IMR-90 (cell line): Measurements from ENCODE around the gene ITPR3. TPM values are rescaled to one million over a fixed set of nuclear protein-coding genes. Genes with fewer than 3 reads are reported as not detected.

Experiments used
- ATAC-seq: fragments of 200-7000 bp; cut with Tn5 transposase; 2 replicates; pipeline ENCODE4 v1.9.1; 2020; ENCODE audit warnings: low read depth, mild to moderate bottlenecking, moderate library complexity
- BruUV-seq: library from RNA; stranded (reverse); fragments of 400-500 nt; replicated peaks from 2 replicates; lab custom pipeline; 2021; lab: Mats Ljungman, UMichigan
- CTCF ChIA-PET: fragments of 300-600 bp; formaldehyde crosslinking; extraction: SDS; loops from one replicate; lab custom pipeline; 2021; ENCODE audit warnings: antibody characterized with exemption; lab: Yijun Ruan, JAX
- POLR2A ChIA-PET: fragments of 300-600 bp; sonication (Branson Sonifier 250); formaldehyde crosslinking; loops from one replicate; lab custom pipeline; 2022; ENCODE audit warnings: antibody characterized with exemption; ENCODE audit not compliant: unreplicated experiment; lab: Charles Lee
- DNase-seq: peaks from one replicate; pipeline ENCODE4 v3.0.0; 2013
- H2AFZ ChIP-seq: replicated peaks from 2 replicates; pipeline ENCODE3; 2013; ENCODE audit warnings: low read length, mild to moderate bottlenecking; ENCODE audit not compliant: poor library complexity
- H2AK5ac ChIP-seq: 2 replicates; pipeline ENCODE4 v1.6.1; 2013; ENCODE audit warnings: low read depth, low read length, inconsistent platforms
- H2AK9ac ChIP-seq: replicated peaks from 2 replicates; pipeline ENCODE3; 2013; ENCODE audit warnings: mild to moderate bottlenecking, low read depth, low read length, moderate library complexity; ENCODE audit not compliant: poor library complexity
- H2BK120ac ChIP-seq: 2 replicates; pipeline ENCODE4 v1.6.1; 2013; ENCODE audit warnings: low read depth, low read length, inconsistent platforms
- H2BK15ac ChIP-seq: 3 replicates; pipeline ENCODE4 v1.6.1; 2013; ENCODE audit warnings: low read depth, low read length, inconsistent platforms
- H2BK20ac ChIP-seq: 2 replicates; pipeline ENCODE4 v1.6.1; 2013; ENCODE audit warnings: low read depth, mild to moderate bottlenecking, inconsistent platforms, low read length, moderate library complexity
- H2BK5ac ChIP-seq: 2 replicates; pipeline ENCODE4 v1.6.1; 2013; ENCODE audit warnings: mild to moderate bottlenecking, low read depth, low read length, inconsistent platforms; ENCODE audit not compliant: poor library complexity, severe bottlenecking
- H3K14ac ChIP-seq: replicated peaks from 2 replicates; pipeline ENCODE4 v1.6.1; 2013; ENCODE audit warnings: low read depth, low read length, inconsistent platforms
- H3K18ac ChIP-seq: 2 replicates; pipeline ENCODE4 v1.6.1; 2013; ENCODE audit warnings: low read depth, low read length, control low read depth
- H3K23ac ChIP-seq: 2 replicates; pipeline ENCODE4 v1.6.1; 2013; ENCODE audit warnings: low read depth, low read length, inconsistent platforms
- H3K27ac ChIP-seq: 2 replicates; pipeline ENCODE4 v1.5.1; 2013; ENCODE audit warnings: mild to moderate bottlenecking, control low read depth, low read length; ENCODE audit not compliant: insufficient read depth
- H3K27me3 ChIP-seq: 2 replicates; pipeline ENCODE4 v1.6.1; 2013; ENCODE audit warnings: low read length; ENCODE audit not compliant: control insufficient read depth, insufficient read depth
- H3K36me3 ChIP-seq: 2 replicates; pipeline ENCODE4 v1.6.1; 2013; ENCODE audit warnings: low read length, mixed read lengths; ENCODE audit not compliant: control insufficient read depth, insufficient read depth
- H3K4ac ChIP-seq: 2 replicates; pipeline ENCODE4 v1.6.1; 2013; ENCODE audit warnings: low read depth, low read length, inconsistent platforms
- H3K4me1 ChIP-seq: 2 replicates; pipeline ENCODE4 v1.6.1; 2013; ENCODE audit warnings: low read length, mixed read lengths; ENCODE audit not compliant: control insufficient read depth, insufficient read depth
- H3K4me2 ChIP-seq: 2 replicates; pipeline ENCODE4 v1.6.1; 2013; ENCODE audit warnings: low read depth, mild to moderate bottlenecking, control low read depth, low read length, moderate library complexity
- H3K4me3 ChIP-seq: 2 replicates; pipeline ENCODE4 v1.5.1; 2013; ENCODE audit warnings: low read depth, mild to moderate bottlenecking, control low read depth, low read length, moderate library complexity; ENCODE audit not compliant: insufficient read depth
- H3K56ac ChIP-seq: 2 replicates; pipeline ENCODE4 v1.6.1; 2013; ENCODE audit warnings: low read length, inconsistent platforms; ENCODE audit not compliant: insufficient read depth; ENCODE audit errors: extremely low read depth
- H3K79me1 ChIP-seq, 2 experiments: 2 replicates each; pipeline ENCODE4 v1.6.1; 2013; ENCODE audit warnings: low read length in 2 of 2, inconsistent platforms in 1 of 2, low read depth in 1 of 2
- H3K9ac ChIP-seq: 2 replicates; pipeline ENCODE4 v1.6.1; 2013; ENCODE audit warnings: low read depth, low read length, control low read depth
- H3K9me1 ChIP-seq: 2 replicates; pipeline ENCODE4 v1.6.1; 2013; ENCODE audit warnings: low read length, inconsistent platforms; ENCODE audit not compliant: insufficient read depth
- H3K9me3 ChIP-seq: 2 replicates; pipeline ENCODE4 v1.6.1; 2013; ENCODE audit warnings: low read length; ENCODE audit not compliant: control insufficient read depth, insufficient read depth
- H4K20me1 ChIP-seq: 2 replicates; pipeline ENCODE4 v1.6.1; 2013; ENCODE audit warnings: low read length, inconsistent platforms; ENCODE audit not compliant: insufficient read depth
- H4K5ac ChIP-seq: 2 replicates; pipeline ENCODE4 v1.6.1; 2013; ENCODE audit warnings: mild to moderate bottlenecking, low read depth, low read length, control low read depth
- H4K8ac ChIP-seq, 2 experiments: 2 replicates each; pipeline ENCODE4 v1.6.1; 2013; ENCODE audit warnings: low read depth in 2 of 2, low read length in 2 of 2, control low read depth in 1 of 2, inconsistent platforms in 1 of 2
- H4K91ac ChIP-seq: 2 replicates; pipeline ENCODE4 v1.6.1; 2013; ENCODE audit warnings: low read depth, low read length, inconsistent platforms; ENCODE audit not compliant: insufficient read depth
- BHLHE40 ChIP-seq: fragments of 150-350 bp; IDR thresholded peaks from 2 replicates; pipeline ENCODE4 v1.6.1; 2016; ENCODE audit warnings: mild to moderate bottlenecking, low read depth, low read length
- CEBPB ChIP-seq: IDR thresholded peaks from 2 replicates; pipeline ENCODE4 v1.6.1; 2012; ENCODE audit warnings: low read depth, low read length, improper control_type of control experiment
- FOS ChIP-seq: fragments of 150-350 bp; IDR thresholded peaks from 2 replicates; pipeline ENCODE4 v1.6.1; 2016; ENCODE audit warnings: low read depth, low read length
- MAFK ChIP-seq: IDR thresholded peaks from 2 replicates; pipeline ENCODE4 v1.6.1; 2012; ENCODE audit warnings: low read depth, low read length, improper control_type of control experiment
- MAZ ChIP-seq: IDR thresholded peaks from 2 replicates; pipeline ENCODE4 v1.6.1; 2012; ENCODE audit warnings: low read depth, mild to moderate bottlenecking, low read length, improper control_type of control experiment, moderate library complexity, borderline replicate concordance
- MXI1 ChIP-seq: IDR thresholded peaks from 2 replicates; pipeline ENCODE4 v1.6.1; 2012; ENCODE audit warnings: low read depth, mild to moderate bottlenecking, low read length, moderate library complexity, borderline replicate concordance
- NFE2L2 ChIP-seq: fragments of 150-350 bp; IDR thresholded peaks from 2 replicates; pipeline ENCODE4 v1.6.1; 2016; ENCODE audit warnings: low read depth, mild to moderate bottlenecking, low read length
- RAD21 ChIP-seq: IDR thresholded peaks from 2 replicates; pipeline ENCODE4 v1.6.1; 2012; ENCODE audit warnings: low read length, improper control_type of control experiment
- RCOR1 ChIP-seq: IDR thresholded peaks from 2 replicates; pipeline ENCODE4 v1.6.1; 2012; ENCODE audit warnings: mild to moderate bottlenecking, low read length, improper control_type of control experiment; ENCODE audit not compliant: insufficient replicate concordance
- RFX5 ChIP-seq: IDR thresholded peaks from 2 replicates; pipeline ENCODE4 v1.8.0; 2012; ENCODE audit warnings: low read depth, mild to moderate bottlenecking, low read length, moderate library complexity
- SMC3 ChIP-seq: fragments of 150-350 bp; IDR thresholded peaks from 2 replicates; pipeline ENCODE4 v1.6.1; 2016; ENCODE audit warnings: low read depth, mild to moderate bottlenecking, antibody characterized with exemption, low read length, moderate library complexity
- WGBS, 2 experiments: methylation state at CpG; one replicate each; pipeline versions ENCODE4 v1.1.5 to v1.1.7; 2013; ENCODE audit warnings: missing lambda C conversion rate in 2 of 2; ENCODE audit not compliant: insufficient read length in 1 of 2; ENCODE audit errors: extremely low coverage in 2 of 2; 5-methylcytosine and 5-hydroxymethylcytosine counted together
- dilution Hi-C: fragments of 300-500 bp; cut with HindIII; formaldehyde crosslinking; loops from one replicate; pipeline ENCODE4 v1.14.3; 2018; ENCODE audit warnings: low sequenced_read_pairs; ENCODE audit not compliant: unreplicated experiment
- in situ Hi-C: fragments of 300-500 bp; cut with MboI; formaldehyde crosslinking; loops from 3 replicates; pipeline ENCODE4 v1.14.3; 2019; ENCODE audit warnings: low sequenced_read_pairs, inconsistent platforms, mixed read lengths
- intact Hi-C: fragments of 100-400 bp; cut with micrococcal nuclease; formaldehyde crosslinking; loops from 2 replicates; pipeline ENCODE4 v1.10.0; 2022
- polyA plus RNA-seq, 3 experiments: library from polyadenylated mRNA; depleted of rRNA; stranded (reverse); fragments of >200 nt; gene quantifications; 2 replicates each; pipeline ENCODE4 v1.2.3, GENCODE V29; 2012; ENCODE audit warnings: low replicate concordance in 1 of 3
- total RNA-seq: library from RNA; depleted of rRNA; stranded (reverse); fragments of >200 nt; gene quantifications from 2 replicates; pipeline ENCODE4 v1.2.3, GENCODE V29; 2012
- TF ChIP-seq, protein P1 (sequence below): conservative IDR thresholded peaks from 2 replicates; pipeline ENCODE4 v1.5.1; 2012; ENCODE audit warnings: mild to moderate bottlenecking, low read depth, low read length, improper control_type of control experiment
- TF ChIP-seq, protein P2 (sequence below): fragments of 150-350 bp; IDR thresholded peaks from 2 replicates; pipeline ENCODE4 v1.6.1; 2017; ENCODE audit warnings: mild to moderate bottlenecking, antibody characterized with exemption, low read length, low read depth
- TF ChIP-seq, protein P3 (sequence below): fragments of 150-350 bp; IDR thresholded peaks from 2 replicates; pipeline ENCODE4 v1.6.1; 2016; ENCODE audit warnings: low read depth, mild to moderate bottlenecking, low read length, moderate library complexity, borderline replicate concordance

ITPR3 gene
- total and polyA plus RNA-seq, 2 of the 4 experiments (the other 2 are of a cell fraction), result 1.6 to 3.7 TPM

DNA sequence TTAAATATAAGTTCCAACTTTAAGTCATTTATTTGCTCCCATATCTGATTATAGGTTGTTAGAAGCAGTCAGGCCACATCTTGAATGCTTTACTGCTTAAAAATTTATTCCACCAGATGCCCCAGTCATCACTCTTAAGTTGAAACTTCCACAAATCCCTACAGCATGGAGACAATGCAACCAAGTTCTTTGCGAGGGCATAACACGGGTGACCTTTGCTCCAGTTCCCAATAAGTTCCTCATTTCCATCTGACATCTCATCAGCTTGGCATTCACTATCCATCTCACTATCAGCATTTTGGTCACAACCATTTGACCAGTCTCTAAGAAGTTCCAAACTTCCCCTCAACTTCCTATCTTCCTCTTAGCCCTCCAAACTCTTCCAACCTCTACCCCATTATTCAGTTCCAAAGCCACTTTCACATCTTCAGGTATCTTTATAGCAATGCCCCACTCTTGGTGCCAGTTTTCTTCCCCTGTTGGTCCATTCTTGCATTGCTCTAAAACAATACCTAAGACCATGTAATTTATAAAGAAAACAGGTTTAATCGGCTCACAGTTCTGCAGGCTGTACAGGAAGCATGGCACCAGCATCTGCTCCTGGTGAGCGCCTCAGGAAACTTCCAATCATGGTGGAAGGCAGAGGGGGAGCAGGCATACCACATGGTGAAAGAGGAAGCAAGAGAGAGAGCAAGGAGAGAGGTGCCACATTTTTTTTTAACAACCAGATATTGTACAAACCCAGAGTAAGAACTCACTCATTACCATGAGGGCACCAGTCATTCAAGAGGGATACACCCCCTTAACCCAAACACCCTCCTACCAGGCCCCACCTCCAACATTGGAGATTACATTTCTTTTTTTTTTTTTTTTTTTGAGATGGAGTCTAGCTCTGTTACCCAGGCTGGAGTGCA, 15.9 kb upstream of the ITPR3 start:
- intact Hi-C loops (no loop called here), dilution Hi-C loops (no loop called here), in situ Hi-C loops (no loop called here)
- Histone ChIP-seq H2BK120ac (no peak overlapping the region), H3K4ac (no peak overlapping the region), H3K23ac (no peak overlapping the region), H3K79me1 (no peaks in the 10 kb centered on the region), H2BK20ac (no peak overlapping the region), H4K20me1 (no peaks in the 10 kb centered on the region), H3K27me3 (no peaks in the 10 kb centered on the region), H3K4me2 (no peak overlapping the region), H4K5ac (no peak overlapping the region), H3K9ac (no peak overlapping the region), H2BK15ac (no peak overlapping the region), H3K27ac (no peak overlapping the region), H3K36me3 (no peaks in the 10 kb centered on the region), H3K56ac (no peak overlapping the region), H3K4me3 (no peak overlapping the region), H3K9me3 (no peaks in the 10 kb centered on the region), H3K9me1 (peaks cover 9% of the 10 kb centered on the region; the same call in 1 of the 2 replicates), H2AFZ (no peak overlapping the region), H3K14ac (no peak overlapping the region), H4K91ac (no peak overlapping the region), H2AK9ac (no peak overlapping the region), H3K18ac (no peak overlapping the region), H2BK5ac (no peak overlapping the region), H3K4me1 (peaks cover 10% of the 10 kb centered on the region), H2AK5ac (no peak overlapping the region), H4K8ac (no peak overlapping the region)
- DNase-seq (no peak), ATAC-seq (no peak)
- ChIA-PET POLR2A (no interaction called here), CTCF (no interaction called here)
- WGBS, 2 experiments, result 81% methylated on average over 2 of the region's 4 CpGs; no CpG with 5 or more reads in 1 of the 2 experiments
- BruUV-seq, result no TSS peak
- TF ChIP-seq BHLHE40, result no peak
- TF ChIP-seq MAFK, result no peak
- no peak for TF ChIP-seq CEBPB
- no peak for TF ChIP-seq FOS
- TF ChIP-seq SMC3, result no peak
- no peak for TF ChIP-seq RFX5
- no peak for TF ChIP-seq NFE2L2
- TF ChIP-seq RCOR1, result no peak
- TF ChIP-seq RAD21, result no peak
- no peak for TF ChIP-seq MAZ
- TF ChIP-seq, protein P1, sequence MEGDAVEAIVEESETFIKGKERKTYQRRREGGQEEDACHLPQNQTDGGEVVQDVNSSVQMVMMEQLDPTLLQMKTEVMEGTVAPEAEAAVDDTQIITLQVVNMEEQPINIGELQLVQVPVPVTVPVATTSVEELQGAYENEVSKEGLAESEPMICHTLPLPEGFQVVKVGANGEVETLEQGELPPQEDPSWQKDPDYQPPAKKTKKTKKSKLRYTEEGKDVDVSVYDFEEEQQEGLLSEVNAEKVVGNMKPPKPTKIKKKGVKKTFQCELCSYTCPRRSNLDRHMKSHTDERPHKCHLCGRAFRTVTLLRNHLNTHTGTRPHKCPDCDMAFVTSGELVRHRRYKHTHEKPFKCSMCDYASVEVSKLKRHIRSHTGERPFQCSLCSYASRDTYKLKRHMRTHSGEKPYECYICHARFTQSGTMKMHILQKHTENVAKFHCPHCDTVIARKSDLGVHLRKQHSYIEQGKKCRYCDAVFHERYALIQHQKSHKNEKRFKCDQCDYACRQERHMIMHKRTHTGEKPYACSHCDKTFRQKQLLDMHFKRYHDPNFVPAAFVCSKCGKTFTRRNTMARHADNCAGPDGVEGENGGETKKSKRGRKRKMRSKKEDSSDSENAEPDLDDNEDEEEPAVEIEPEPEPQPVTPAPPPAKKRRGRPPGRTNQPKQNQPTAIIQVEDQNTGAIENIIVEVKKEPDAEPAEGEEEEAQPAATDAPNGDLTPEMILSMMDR, result no peak
- TF ChIP-seq, protein P2, sequence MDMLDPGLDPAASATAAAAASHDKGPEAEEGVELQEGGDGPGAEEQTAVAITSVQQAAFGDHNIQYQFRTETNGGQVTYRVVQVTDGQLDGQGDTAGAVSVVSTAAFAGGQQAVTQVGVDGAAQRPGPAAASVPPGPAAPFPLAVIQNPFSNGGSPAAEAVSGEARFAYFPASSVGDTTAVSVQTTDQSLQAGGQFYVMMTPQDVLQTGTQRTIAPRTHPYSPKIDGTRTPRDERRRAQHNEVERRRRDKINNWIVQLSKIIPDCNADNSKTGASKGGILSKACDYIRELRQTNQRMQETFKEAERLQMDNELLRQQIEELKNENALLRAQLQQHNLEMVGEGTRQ, result no peak
- TF ChIP-seq MXI1, result no peak
- TF ChIP-seq, protein P3, sequence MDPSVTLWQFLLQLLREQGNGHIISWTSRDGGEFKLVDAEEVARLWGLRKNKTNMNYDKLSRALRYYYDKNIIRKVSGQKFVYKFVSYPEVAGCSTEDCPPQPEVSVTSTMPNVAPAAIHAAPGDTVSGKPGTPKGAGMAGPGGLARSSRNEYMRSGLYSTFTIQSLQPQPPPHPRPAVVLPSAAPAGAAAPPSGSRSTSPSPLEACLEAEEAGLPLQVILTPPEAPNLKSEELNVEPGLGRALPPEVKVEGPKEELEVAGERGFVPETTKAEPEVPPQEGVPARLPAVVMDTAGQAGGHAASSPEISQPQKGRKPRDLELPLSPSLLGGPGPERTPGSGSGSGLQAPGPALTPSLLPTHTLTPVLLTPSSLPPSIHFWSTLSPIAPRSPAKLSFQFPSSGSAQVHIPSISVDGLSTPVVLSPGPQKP, result no peak
